Neural progenitor cell (in vitro differentiated cells): ENCODE results near the gene MACROD2.

Source experiments
- EZH2 ChIP-seq: fragments of 200-600 bp; sonication (generic); IDR thresholded peaks from 2 replicates; pipeline ENCODE4 v1.6.1; 2017; ENCODE audit warnings: antibody characterized with exemption, mild to moderate bottlenecking, moderate library complexity
- EZH2phosphoT487 ChIP-seq: fragments of 200-600 bp; sonication (generic); IDR thresholded peaks from 2 replicates; pipeline ENCODE4 v1.6.1; 2017; ENCODE audit warnings: antibody characterized with exemption
- TF ChIP-seq, protein P1 (sequence below): fragments of 200-600 bp; sonication (generic); IDR thresholded peaks from 2 replicates; pipeline ENCODE4 v1.5.1; 2017; ENCODE audit warnings: antibody characterized with exemption, mild to moderate bottlenecking

DNA sequence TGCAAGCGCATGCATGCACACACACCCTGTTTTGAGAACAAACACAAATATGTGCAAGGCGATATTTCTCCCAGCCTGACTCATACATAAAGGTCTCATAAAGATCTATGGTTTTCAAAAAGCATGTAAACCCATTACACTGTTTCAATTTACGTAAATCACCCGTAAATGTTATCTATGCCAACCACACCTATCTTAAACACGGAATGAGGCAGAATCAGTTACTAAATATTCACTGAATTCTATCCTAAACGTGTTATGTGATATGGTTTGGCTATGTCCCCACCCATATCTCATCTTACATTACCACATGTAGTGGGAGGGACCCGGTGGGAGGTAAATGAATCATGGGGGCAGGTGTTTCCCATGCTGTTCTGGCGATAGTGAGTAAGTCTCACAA, 1956.3 kb downstream of the MACROD2 start:
- TF ChIP-seq, protein P1, sequence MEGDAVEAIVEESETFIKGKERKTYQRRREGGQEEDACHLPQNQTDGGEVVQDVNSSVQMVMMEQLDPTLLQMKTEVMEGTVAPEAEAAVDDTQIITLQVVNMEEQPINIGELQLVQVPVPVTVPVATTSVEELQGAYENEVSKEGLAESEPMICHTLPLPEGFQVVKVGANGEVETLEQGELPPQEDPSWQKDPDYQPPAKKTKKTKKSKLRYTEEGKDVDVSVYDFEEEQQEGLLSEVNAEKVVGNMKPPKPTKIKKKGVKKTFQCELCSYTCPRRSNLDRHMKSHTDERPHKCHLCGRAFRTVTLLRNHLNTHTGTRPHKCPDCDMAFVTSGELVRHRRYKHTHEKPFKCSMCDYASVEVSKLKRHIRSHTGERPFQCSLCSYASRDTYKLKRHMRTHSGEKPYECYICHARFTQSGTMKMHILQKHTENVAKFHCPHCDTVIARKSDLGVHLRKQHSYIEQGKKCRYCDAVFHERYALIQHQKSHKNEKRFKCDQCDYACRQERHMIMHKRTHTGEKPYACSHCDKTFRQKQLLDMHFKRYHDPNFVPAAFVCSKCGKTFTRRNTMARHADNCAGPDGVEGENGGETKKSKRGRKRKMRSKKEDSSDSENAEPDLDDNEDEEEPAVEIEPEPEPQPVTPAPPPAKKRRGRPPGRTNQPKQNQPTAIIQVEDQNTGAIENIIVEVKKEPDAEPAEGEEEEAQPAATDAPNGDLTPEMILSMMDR: no peak
- TF ChIP-seq EZH2phosphoT487 (no peak), EZH2 (no peak)
